ENCODE data around the gene ZNF354C.

ZNF354C gene

GRCh38 chr5:179125789-179126505 lies 65.8 kb downstream of the ZNF354C start:
- Histone ChIP-seq H3K27ac (ENCODE audit: low read length, poor library complexity, severe bottlenecking) (no peak overlapping the region), H3K27me3 (ENCODE audit: control insufficient read depth in 1 of 2, insufficient read depth in 1 of 2, low read length in 2 of 2) (no peaks in the 10 kb centered on the region), H4K91ac (ENCODE audit: low read length) (no peak overlapping the region), H3K23ac (ENCODE audit: low read length in 2 of 2) (no peak overlapping the region), H3K4ac (ENCODE audit: low read depth in 1 of 2, low read length in 2 of 2) (no peak overlapping the region), H3K4me2 (ENCODE audit: low read length, poor library complexity, severe bottlenecking) (no peak overlapping the region), H2BK120ac (ENCODE audit: low read depth, low read length) (no peak overlapping the region), H2BK5ac (ENCODE audit: low read depth, low read length, poor library complexity, severe bottlenecking) (no peak overlapping the region), H2BK15ac (ENCODE audit: low read depth, poor library complexity, severe bottlenecking) (no peak overlapping the region), H2BK12ac (ENCODE audit: low read length in 2 of 2) (no peak overlapping the region), H3K14ac (ENCODE audit: low read length in 2 of 2) (no peak overlapping the region), H3K4me3 (ENCODE audit: insufficient read depth in 1 of 2, low read depth in 1 of 2, low read length in 2 of 2) (no peak overlapping the region), H2AFZ (ENCODE audit: low read depth, low read length) (no peak overlapping the region), H3K4me1 (ENCODE audit: control insufficient read depth, insufficient read depth, low read depth, low read length) (no peaks in the 10 kb centered on the region), H3K79me1 (replicated peaks; ENCODE audit: low read length, poor library complexity, severe bottlenecking) (no peaks in the 10 kb centered on the region), H3K9ac (ENCODE audit: low read length) (no peak overlapping the region), H3K9me3 (ENCODE audit: control insufficient read depth, low read length) (no peaks in the 10 kb centered on the region), H3K36me3 (ENCODE audit: control insufficient read depth in 1 of 2, insufficient read depth in 2 of 2, low read depth in 1 of 2, low read length in 2 of 2) (peaks cover 0 to 88% of the 10 kb centered on the region in 2 experiments), H3K18ac (ENCODE audit: low read depth in 1 of 2, low read length in 2 of 2) (no peak overlapping the region), H4K8ac (ENCODE audit: low read length) (no peak overlapping the region), H2AK5ac (ENCODE audit: low read length, severe bottlenecking) (no peak overlapping the region)
- WGBS, result 89% methylated on average over 24 of the region's 25 CpGs
- no peak for DNase-seq

- Histone ChIP-seq H3K4me3 (ENCODE audit: insufficient read depth in 1 of 2, low read depth in 1 of 2, low read length in 2 of 2) (no peak overlapping the region), H3K9me3 (ENCODE audit: control insufficient read depth, low read length) (no peaks in the 10 kb centered on the region), H3K27me3 (ENCODE audit: control insufficient read depth in 1 of 2, insufficient read depth in 1 of 2, low read length in 2 of 2) (no peaks in the 10 kb centered on the region), H2BK120ac (ENCODE audit: low read depth, low read length) (no peak overlapping the region), H2AFZ (ENCODE audit: low read depth, low read length) (no peak overlapping the region), H3K27ac (ENCODE audit: low read length, poor library complexity, severe bottlenecking) (no peak overlapping the region), H2BK5ac (ENCODE audit: low read depth, low read length, poor library complexity, severe bottlenecking) (no peak overlapping the region), H4K8ac (ENCODE audit: low read length) (no peak overlapping the region), H2AK5ac (ENCODE audit: low read length, severe bottlenecking) (no peak overlapping the region), H3K4ac (ENCODE audit: low read depth in 1 of 2, low read length in 2 of 2) (no peak overlapping the region), H3K9ac (ENCODE audit: low read length) (no peak overlapping the region), H3K4me2 (ENCODE audit: low read length, poor library complexity, severe bottlenecking) (no peak overlapping the region), H3K4me1 (ENCODE audit: control insufficient read depth, insufficient read depth, low read depth, low read length) (no peaks in the 10 kb centered on the region), H4K91ac (ENCODE audit: low read length) (no peak overlapping the region), H3K18ac (ENCODE audit: low read depth in 1 of 2, low read length in 2 of 2) (no peak overlapping the region), H3K14ac (ENCODE audit: low read length in 2 of 2) (no peak overlapping the region), H3K23ac (ENCODE audit: low read length in 2 of 2) (no peak overlapping the region), H2BK12ac (ENCODE audit: low read length in 2 of 2) (no peak overlapping the region), H3K36me3 (ENCODE audit: control insufficient read depth in 1 of 2, insufficient read depth in 2 of 2, low read depth in 1 of 2, low read length in 2 of 2) (peaks cover 0 to 89% of the 10 kb centered on the region in 2 experiments), H3K79me1 (replicated peaks; ENCODE audit: low read length, poor library complexity, severe bottlenecking) (no peaks in the 10 kb centered on the region), H2BK15ac (ENCODE audit: low read depth, poor library complexity, severe bottlenecking) (no peak overlapping the region)
- DNase-seq, result no peak
- WGBS, result 82% methylated on average over 14 of the region's 14 CpGs
Measured at GRCh38 chr5:179126506-179126991, 66.4 kb downstream of the ZNF354C start.

- Histone ChIP-seq H3K79me1 (replicated peaks; ENCODE audit: low read length, poor library complexity, severe bottlenecking) (no peaks in the 10 kb centered on the region), H3K9ac (ENCODE audit: low read length) (no peak overlapping the region), H3K14ac (ENCODE audit: low read length in 2 of 2) (no peak overlapping the region), H2BK120ac (ENCODE audit: low read depth, low read length) (no peak overlapping the region), H3K18ac (ENCODE audit: low read depth in 1 of 2, low read length in 2 of 2) (no peak overlapping the region), H3K4ac (ENCODE audit: low read depth in 1 of 2, low read length in 2 of 2) (no peak overlapping the region), H3K4me2 (ENCODE audit: low read length, poor library complexity, severe bottlenecking) (no peak overlapping the region), H3K36me3 (ENCODE audit: control insufficient read depth in 1 of 2, insufficient read depth in 2 of 2, low read depth in 1 of 2, low read length in 2 of 2) (peaks cover 0 to 88% of the 10 kb centered on the region in 2 experiments), H3K23ac (ENCODE audit: low read length in 2 of 2) (no peak overlapping the region), H3K27ac (ENCODE audit: low read length, poor library complexity, severe bottlenecking) (no peak overlapping the region), H3K9me3 (ENCODE audit: control insufficient read depth, low read length) (no peaks in the 10 kb centered on the region), H3K27me3 (ENCODE audit: control insufficient read depth in 1 of 2, insufficient read depth in 1 of 2, low read length in 2 of 2) (no peaks in the 10 kb centered on the region), H2BK15ac (ENCODE audit: low read depth, poor library complexity, severe bottlenecking) (no peak overlapping the region), H2AK5ac (ENCODE audit: low read length, severe bottlenecking) (no peak overlapping the region), H4K8ac (ENCODE audit: low read length) (no peak overlapping the region), H2BK5ac (ENCODE audit: low read depth, low read length, poor library complexity, severe bottlenecking) (no peak overlapping the region), H4K91ac (ENCODE audit: low read length) (peak overlapping the region; percentile 15), H2AFZ (ENCODE audit: low read depth, low read length) (no peak overlapping the region), H3K4me1 (ENCODE audit: control insufficient read depth, insufficient read depth, low read depth, low read length) (no peaks in the 10 kb centered on the region), H2BK12ac (ENCODE audit: low read length in 2 of 2) (no peak overlapping the region), H3K4me3 (ENCODE audit: insufficient read depth in 1 of 2, low read depth in 1 of 2, low read length in 2 of 2) (no peak overlapping the region)
- 89% methylated on average over 21 of the region's 21 CpGs for WGBS
- DNase-seq, result no peak
Measured at GRCh38 chr5:179127136-179128040, 67.2 kb downstream of the ZNF354C start.

- no peak overlapping the region for H3K18ac ChIP-seq (ENCODE audit: low read depth in 1 of 2, low read length in 2 of 2)
- no peak overlapping the region for H3K27ac ChIP-seq (ENCODE audit: low read length, poor library complexity, severe bottlenecking)
- no peak overlapping the region for H4K8ac ChIP-seq (ENCODE audit: low read length)
- H2AFZ ChIP-seq (ENCODE audit: low read depth, low read length), result no peak overlapping the region
- no peak overlapping the region for H3K4me2 ChIP-seq (ENCODE audit: low read length, poor library complexity, severe bottlenecking)
- H3K79me1 ChIP-seq (replicated peaks; ENCODE audit: low read length, poor library complexity, severe bottlenecking), result no peaks in the 10 kb centered on the region
- DNase-seq, result no peak
- H3K9me3 ChIP-seq (ENCODE audit: control insufficient read depth, low read length), result no peaks in the 10 kb centered on the region
- no peak overlapping the region for H2BK5ac ChIP-seq (ENCODE audit: low read depth, low read length, poor library complexity, severe bottlenecking)
- H2BK12ac ChIP-seq (ENCODE audit: low read length in 2 of 2), result no peak overlapping the region
- H3K4ac ChIP-seq (ENCODE audit: low read depth in 1 of 2, low read length in 2 of 2), result no peak overlapping the region
- H3K27me3 ChIP-seq (ENCODE audit: control insufficient read depth in 1 of 2, insufficient read depth in 1 of 2, low read length in 2 of 2), result no peaks in the 10 kb centered on the region
- no peak overlapping the region for H4K91ac ChIP-seq (ENCODE audit: low read length)
- H2BK15ac ChIP-seq (ENCODE audit: low read depth, poor library complexity, severe bottlenecking), result no peak overlapping the region
- H2AK5ac ChIP-seq (ENCODE audit: low read length, severe bottlenecking), result no peak overlapping the region
- WGBS, result 93% methylated on average over 9 of the region's 10 CpGs
- no peak overlapping the region for H2BK120ac ChIP-seq (ENCODE audit: low read depth, low read length)
- peaks cover 0 to 88% of the 10 kb centered on the region in 2 experiments for H3K36me3 ChIP-seq (ENCODE audit: control insufficient read depth in 1 of 2, insufficient read depth in 2 of 2, low read depth in 1 of 2, low read length in 2 of 2)
- no peaks in the 10 kb centered on the region for H3K4me1 ChIP-seq (ENCODE audit: control insufficient read depth, insufficient read depth, low read depth, low read length)
- H3K23ac ChIP-seq (ENCODE audit: low read length in 2 of 2), result no peak overlapping the region
- no peak overlapping the region for H3K4me3 ChIP-seq (ENCODE audit: insufficient read depth in 1 of 2, low read depth in 1 of 2, low read length in 2 of 2)
- H3K9ac ChIP-seq (ENCODE audit: low read length), result no peak overlapping the region
- no peak overlapping the region for H3K14ac ChIP-seq (ENCODE audit: low read length in 2 of 2)
Measured at GRCh38 chr5:179128041-179128365, 67.8 kb downstream of the ZNF354C start.

Data from mesenchymal stem cell (in vitro differentiated cells and primary cell).